HCT116 (cell line): ENCODE results near the gene NOTCH4.

ENCODE experiments used
- EZH2phosphoT487 ChIP-seq: fragments of 200-600 bp; IDR thresholded peaks from 2 replicates; pipeline ENCODE4 v1.6.1; 2018; ENCODE audit warnings: antibody characterized with exemption, borderline replicate concordance
- MAX ChIP-seq: IDR thresholded peaks from 2 replicates; pipeline ENCODE4 v1.6.1; 2012
- POLR2A ChIP-seq: IDR thresholded peaks from 2 replicates; pipeline ENCODE4 v1.7.0; 2011; ENCODE audit warnings: borderline replicate concordance; ENCODE audit not compliant: insufficient read depth, insufficient read length; ENCODE audit errors: extremely low read depth
- TF ChIP-seq, protein P1 (sequence below), 3 experiments: fragments of 200-600 bp in 1 of 3; sonication (generic) in 1 of 3; IDR thresholded peaks in 2 of 3; conservative IDR thresholded peaks in 1 of 3; 2 replicates each; pipeline ENCODE4 v1.5.1; 2012 to 2017; ENCODE audit warnings: low read depth in 2 of 3, low read length in 2 of 3, antibody characterized with exemption in 1 of 3, borderline replicate concordance in 1 of 3, control low read depth in 1 of 3, mild to moderate bottlenecking in 1 of 3, mixed read lengths in 1 of 3, mixed run types in 1 of 3, moderate library complexity in 1 of 3; ENCODE audit not compliant: insufficient read depth in 1 of 3
- TF ChIP-seq, protein P2 (sequence below): IDR thresholded peaks from 2 replicates; pipeline ENCODE4 v1.6.1; 2012

DNA sequence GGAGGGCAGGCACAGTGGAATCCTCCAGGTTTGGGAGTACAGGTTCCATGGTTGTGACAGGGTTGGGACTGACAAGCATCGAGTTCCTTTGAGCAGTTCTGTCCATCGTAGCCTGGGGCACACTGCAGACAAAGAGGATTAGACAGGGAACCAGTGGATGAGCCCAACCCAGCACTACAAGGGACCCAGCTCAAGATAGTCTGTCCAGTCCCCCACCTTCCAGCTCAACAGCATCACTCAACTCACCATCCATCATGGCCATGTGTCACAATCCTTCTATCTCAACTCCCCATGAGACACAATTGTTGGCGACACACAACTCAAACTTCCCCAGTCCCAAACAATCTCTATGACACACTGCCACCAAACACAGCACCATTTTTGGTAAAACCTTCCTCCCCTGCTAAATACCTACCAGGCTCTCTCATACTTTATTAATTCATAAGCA lies 19.6 kb downstream of the NOTCH4 start:
- TF ChIP-seq, protein P1, sequence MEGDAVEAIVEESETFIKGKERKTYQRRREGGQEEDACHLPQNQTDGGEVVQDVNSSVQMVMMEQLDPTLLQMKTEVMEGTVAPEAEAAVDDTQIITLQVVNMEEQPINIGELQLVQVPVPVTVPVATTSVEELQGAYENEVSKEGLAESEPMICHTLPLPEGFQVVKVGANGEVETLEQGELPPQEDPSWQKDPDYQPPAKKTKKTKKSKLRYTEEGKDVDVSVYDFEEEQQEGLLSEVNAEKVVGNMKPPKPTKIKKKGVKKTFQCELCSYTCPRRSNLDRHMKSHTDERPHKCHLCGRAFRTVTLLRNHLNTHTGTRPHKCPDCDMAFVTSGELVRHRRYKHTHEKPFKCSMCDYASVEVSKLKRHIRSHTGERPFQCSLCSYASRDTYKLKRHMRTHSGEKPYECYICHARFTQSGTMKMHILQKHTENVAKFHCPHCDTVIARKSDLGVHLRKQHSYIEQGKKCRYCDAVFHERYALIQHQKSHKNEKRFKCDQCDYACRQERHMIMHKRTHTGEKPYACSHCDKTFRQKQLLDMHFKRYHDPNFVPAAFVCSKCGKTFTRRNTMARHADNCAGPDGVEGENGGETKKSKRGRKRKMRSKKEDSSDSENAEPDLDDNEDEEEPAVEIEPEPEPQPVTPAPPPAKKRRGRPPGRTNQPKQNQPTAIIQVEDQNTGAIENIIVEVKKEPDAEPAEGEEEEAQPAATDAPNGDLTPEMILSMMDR (IDR thresholded peaks at IDR 0.05 in 2 of 3, conservative IDR thresholded peaks at IDR 0.05 in 1 of 3; ENCODE audit: borderline replicate concordance in 1 of 3, insufficient read depth in 1 of 3, low read depth in 2 of 3, low read length in 2 of 3) = no peak
- TF ChIP-seq EZH2phosphoT487 (no peak), POLR2A (no peak), MAX (no peak)
- TF ChIP-seq, protein P2, sequence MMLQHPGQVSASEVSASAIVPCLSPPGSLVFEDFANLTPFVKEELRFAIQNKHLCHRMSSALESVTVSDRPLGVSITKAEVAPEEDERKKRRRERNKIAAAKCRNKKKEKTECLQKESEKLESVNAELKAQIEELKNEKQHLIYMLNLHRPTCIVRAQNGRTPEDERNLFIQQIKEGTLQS = no peak
